CD4-positive, CD25-positive, alpha-beta regulatory T cell (primary cell): ENCODE data around the gene NFIC. TPM values are rescaled to one million over a fixed set of nuclear protein-coding genes. Genes with fewer than 3 reads are reported as not detected.
"Not testable (repeated sequence)": the region's sequence is repeated elsewhere in the genome, so short reads cannot be mapped to it uniquely, and the experiment has no call there.

Source experiments
- ATAC-seq, 2 donors: fragments of 150-1000 bp; cut with Tn5 transposase; one replicate each; pipeline ENCODE4 v1.10.0; 2021; ENCODE audit warnings: low read depth in 2 of 2, moderate number of reproducible peaks in 2 of 2, moderate library complexity in 1 of 2
- DNase-seq, 3 donors: peaks; one replicate each; pipeline versions ENCODE4 v3.0.0 to v3.0.0-alpha.2; 2012 to 2022; ENCODE audit warnings: mixed read lengths in 1 of 3
- H3K27ac ChIP-seq: one replicate; pipeline ENCODE4 v1.7.0; 2013; ENCODE audit warnings: mild to moderate bottlenecking, low read length; ENCODE audit not compliant: insufficient read depth, poor library complexity, severe bottlenecking
- H3K27me3 ChIP-seq: one replicate; pipeline ENCODE4 v1.7.0; 2013; ENCODE audit warnings: low read length; ENCODE audit not compliant: control insufficient read depth, insufficient read depth
- H3K36me3 ChIP-seq: one replicate; pipeline ENCODE4 v1.7.0; 2013; ENCODE audit warnings: mild to moderate bottlenecking, low read length, moderate library complexity; ENCODE audit not compliant: control insufficient read depth, insufficient read depth
- H3K4me1 ChIP-seq: 2 replicates; pipeline ENCODE4 v1.7.0; 2013; ENCODE audit warnings: mild to moderate bottlenecking, low read length; ENCODE audit not compliant: insufficient read depth, control insufficient read depth, poor library complexity, severe bottlenecking
- H3K4me3 ChIP-seq: one replicate; pipeline ENCODE4 v1.7.0; 2013; ENCODE audit warnings: low read depth, mild to moderate bottlenecking, low read length, moderate library complexity
- H3K9me3 ChIP-seq, 2 experiments: 1 replicate in 1 of 2; 2 replicates in 1 of 2; pipeline ENCODE4 v1.7.0; 2013; ENCODE audit warnings: low read length in 2 of 2, mild to moderate bottlenecking in 1 of 2, moderate library complexity in 1 of 2; ENCODE audit not compliant: control insufficient read depth in 2 of 2
- H3K27ac Mint-ChIP-seq, 3 donors: one replicate each; pipeline ENCODE4 v1.8.0; 2020 to 2022; ENCODE audit warnings: mild to moderate bottlenecking in 3 of 3, mixed read lengths in 3 of 3, moderate library complexity in 2 of 3
- H3K27me3 Mint-ChIP-seq: one replicate; pipeline ENCODE4 v1.8.0; 2022; ENCODE audit warnings: mild to moderate bottlenecking, mixed read lengths
- H3K36me3 Mint-ChIP-seq: one replicate; pipeline ENCODE4 v1.8.0; 2020; ENCODE audit warnings: mixed read lengths
- H3K4me1 Mint-ChIP-seq, 4 donors: one replicate each; pipeline ENCODE4 v1.8.0; 2020 to 2022; ENCODE audit warnings: mixed read lengths in 4 of 4, mild to moderate bottlenecking in 1 of 4
- H3K4me3 Mint-ChIP-seq, 4 donors: one replicate each; pipeline ENCODE4 v1.8.0; 2020 to 2022; ENCODE audit warnings: mild to moderate bottlenecking in 4 of 4, mixed read lengths in 4 of 4, moderate library complexity in 3 of 4
- H3K9me3 Mint-ChIP-seq, 7 donors: one replicate each; pipeline ENCODE4 v1.8.0; 2020 to 2022; ENCODE audit warnings: mixed read lengths in 7 of 7, mild to moderate bottlenecking in 3 of 7, moderate library complexity in 2 of 7
- polyA plus RNA-seq, 4 donors: library from polyadenylated mRNA; unstranded; fragments of 300-500 nt; fragmentation: Illumina TruSeq; gene quantifications; one replicate each; pipeline ENCODE4 v1.2.3, GENCODE V29; 2021
- total RNA-seq: library from RNA; stranded (reverse); gene quantifications from one replicate; pipeline ENCODE4 v1.2.3, GENCODE V29; 2022

NFIC gene
- total and polyA plus RNA-seq, 5 donors from 2014 or later, result 3.7 to 17.8 (median 4.2) TPM

- Histone ChIP-seq H3K27ac (no peak overlapping the region), H3K27me3 (no peaks in the 10 kb centered on the region), H3K4me3 (no peak overlapping the region), H3K4me1 (peaks cover 6% of the 10 kb centered on the region), H3K36me3 (no peaks in the 10 kb centered on the region), H3K9me3 (no peaks in the 10 kb centered on the region)
- no peak for DNase-seq
- H3K36me3 Mint-ChIP-seq, result no peaks in the 10 kb centered on the region
- no peaks in the 10 kb centered on the region for H3K27me3 Mint-ChIP-seq
- no peak overlapping the region for H3K27ac Mint-ChIP-seq
- ATAC-seq, result no peak
- peaks cover 0 to 2% (median 0%) of the 10 kb centered on the region in 7 donors for H3K9me3 Mint-ChIP-seq
- peaks cover 0 to 11% (median 2%) of the 10 kb centered on the region in 4 donors for H3K4me1 Mint-ChIP-seq
- H3K4me3 Mint-ChIP-seq, result peak overlapping the region in 1 of 4 donors; percentile 4
These were observed 32.7 kb upstream of the NFIC start for GRCh38 chr19:3333662-3334061.

- not testable (repeated sequence) for H3K36me3 Mint-ChIP-seq, H3K27me3 Mint-ChIP-seq, H3K4me3 ChIP-seq, H3K36me3 ChIP-seq, H3K27me3 ChIP-seq, ATAC-seq, H3K4me3 Mint-ChIP-seq, DNase-seq, H3K9me3 ChIP-seq, H3K9me3 Mint-ChIP-seq, H3K27ac ChIP-seq
- Mint-ChIP-seq H3K4me1 (peaks cover 0 to 15% (median 4%) of the 10 kb centered on the region in 4 donors), H3K27ac (peak overlapping the region in 1 of 3 donors; percentile 13)
- peaks cover 10% of the 10 kb centered on the region for H3K4me1 ChIP-seq
These were observed 31.5 kb upstream of the NFIC start for GRCh38 chr19:3334749-3335430.

- no peaks in the 10 kb centered on the region for H3K36me3 Mint-ChIP-seq
- H3K4me1 Mint-ChIP-seq, result peaks cover 0 to 20% (median 4%) of the 10 kb centered on the region in 4 donors
- peak overlapping the region; percentile 14 to 49 (median 27) for H3K27ac Mint-ChIP-seq
- no peak overlapping the region for H3K4me3 ChIP-seq
- no peaks in the 10 kb centered on the region for H3K27me3 ChIP-seq
- no peak overlapping the region for H3K27ac ChIP-seq
- H3K27me3 Mint-ChIP-seq, result no peaks in the 10 kb centered on the region
- peaks cover 0 to 2% (median 0%) of the 10 kb centered on the region in 7 donors for H3K9me3 Mint-ChIP-seq
- ATAC-seq (no peak), DNase-seq (no peak)
- H3K9me3 ChIP-seq, result no peaks in the 10 kb centered on the region
- no peak overlapping the region for H3K4me3 Mint-ChIP-seq
- no peaks in the 10 kb centered on the region for H3K36me3 ChIP-seq
- H3K4me1 ChIP-seq, result peaks cover 10% of the 10 kb centered on the region
These were observed 30.7 kb upstream of the NFIC start for GRCh38 chr19:3335431-3336350.

- Mint-ChIP-seq H3K4me3 (no peak overlapping the region), H3K4me1 (peaks cover 0 to 22% (median 4%) of the 10 kb centered on the region in 4 donors), H3K27me3 (no peaks in the 10 kb centered on the region), H3K36me3 (no peaks in the 10 kb centered on the region), H3K9me3 (peaks cover 0 to 2% (median 0%) of the 10 kb centered on the region in 7 donors), H3K27ac (peak overlapping the region; percentile 14 to 49 (median 27))
- ATAC-seq, result no peak
- Histone ChIP-seq H3K9me3 (no peaks in the 10 kb centered on the region), H3K4me1 (peaks cover 10% of the 10 kb centered on the region), H3K27ac (no peak overlapping the region), H3K27me3 (no peaks in the 10 kb centered on the region), H3K4me3 (no peak overlapping the region), H3K36me3 (no peaks in the 10 kb centered on the region)
- no peak for DNase-seq
These were observed 30.1 kb upstream of the NFIC start for GRCh38 chr19:3336351-3336679.

- Mint-ChIP-seq H3K36me3 (no peaks in the 10 kb centered on the region), H3K4me1 (peaks cover 0 to 22% (median 4%) of the 10 kb centered on the region in 4 donors)
These were observed 29.5 kb upstream of the NFIC start for GRCh38 chr19:3336680-3337523.

GRCh38 chr19:3338541-3339181 is 27.7 kb upstream of the NFIC start:
- Mint-ChIP-seq H3K9me3 (peaks cover 0 to 2% (median 0%) of the 10 kb centered on the region in 7 donors), H3K27me3 (no peaks in the 10 kb centered on the region), H3K4me3 (peak overlapping the region; percentile 29 to 82 (median 56)), H3K4me1 (peaks cover 0 to 22% (median 4%) of the 10 kb centered on the region in 4 donors), H3K36me3 (no peaks in the 10 kb centered on the region), H3K27ac (peak overlapping the region; percentile 90 to 96 (median 91))
- peaks cover 10% of the 10 kb centered on the region for H3K4me1 ChIP-seq
- H3K36me3 ChIP-seq, result no peaks in the 10 kb centered on the region
- no peaks in the 10 kb centered on the region for H3K27me3 ChIP-seq
- peak; percentile 45 to 92 (median 75) for DNase-seq
- peak; percentile 96 to 99 for ATAC-seq
- no peaks in the 10 kb centered on the region for H3K9me3 ChIP-seq
- H3K4me3 ChIP-seq, result no peak overlapping the region
- peak overlapping the region; percentile 63 for H3K27ac ChIP-seq

More at GRCh38 chr19:3336680-3337523, 29.5 kb upstream of the NFIC start:
- ATAC-seq (no peak), DNase-seq (no peak)
- Histone ChIP-seq H3K4me1 (peaks cover 10% of the 10 kb centered on the region), H3K27me3 (no peaks in the 10 kb centered on the region), H3K9me3 (no peaks in the 10 kb centered on the region), H3K36me3 (no peaks in the 10 kb centered on the region), H3K27ac (no peak overlapping the region), H3K4me3 (no peak overlapping the region)
- peak overlapping the region in 1 of 3 donors; percentile 91 for H3K27ac Mint-ChIP-seq
- H3K9me3 Mint-ChIP-seq, result peaks cover 0 to 2% (median 0%) of the 10 kb centered on the region in 7 donors
- no peaks in the 10 kb centered on the region for H3K27me3 Mint-ChIP-seq
- no peak overlapping the region for H3K4me3 Mint-ChIP-seq

GRCh38 chr19:3340340-3340739 is 26.0 kb upstream of the NFIC start:
- Mint-ChIP-seq H3K9me3 (no peaks in the 10 kb centered on the region), H3K27ac (peak overlapping the region in 1 of 3 donors; percentile 51), H3K4me1 (peaks cover 0 to 19% (median 8%) of the 10 kb centered on the region in 4 donors), H3K27me3 (no peaks in the 10 kb centered on the region), H3K4me3 (peak overlapping the region in 1 of 4 donors; percentile 27), H3K36me3 (no peaks in the 10 kb centered on the region)
- no peaks in the 10 kb centered on the region for H3K9me3 ChIP-seq
- no peak for DNase-seq
- H3K27ac ChIP-seq, result no peak overlapping the region
- no peaks in the 10 kb centered on the region for H3K27me3 ChIP-seq
- no peak overlapping the region for H3K4me3 ChIP-seq
- H3K4me1 ChIP-seq, result peaks cover 10% of the 10 kb centered on the region
- no peak for ATAC-seq
- no peaks in the 10 kb centered on the region for H3K36me3 ChIP-seq
